Middle frontal gyrus (tissue), 1 donor: ENCODE data around the gene NT5DC4.

Experiments used
- DNase-seq: peaks from one replicate; pipeline ENCODE4 v3.0.0-alpha.2; 2015; ENCODE audit warnings: low spot score; ENCODE audit errors: extremely low spot score

The NT5DC4 gene

GRCh38 chr2:112722816-112723546, 2.2 kb downstream of the NT5DC4 start:
- DNase-seq, result no peak

- no peak for DNase-seq
Observed at GRCh38 chr2:112723547-112723940, 2.7 kb downstream of the NT5DC4 start.

GRCh38 chr2:112723995-112724394, 3.2 kb downstream of the NT5DC4 start:
- no peak for DNase-seq

- DNase-seq, result no peak
Observed at GRCh38 chr2:112724591-112725525, 4.0 kb downstream of the NT5DC4 start.

GRCh38 chr2:112725545-112726457, 5.0 kb downstream of the NT5DC4 start:
- no peak for DNase-seq

- DNase-seq, result peak; percentile 87
Observed at GRCh38 chr2:112726487-112727190, 5.8 kb downstream of the NT5DC4 start.

GRCh38 chr2:112727276-112728028, 6.6 kb downstream of the NT5DC4 start:
- no peak for DNase-seq

GRCh38 chr2:112728029-112728362, 7.2 kb downstream of the NT5DC4 start:
- DNase-seq, result no peak

- no peak for DNase-seq
Observed at GRCh38 chr2:112728378-112729175, 7.8 kb downstream of the NT5DC4 start.

- DNase-seq, result no peak
Observed at GRCh38 chr2:112730216-112730615, 9.4 kb downstream of the NT5DC4 start.

GRCh38 chr2:112730791-112731190, 10.0 kb downstream of the NT5DC4 start:
- DNase-seq, result no peak

- DNase-seq, result no peak
Observed at GRCh38 chr2:112731479-112731878, 10.7 kb downstream of the NT5DC4 start.

- DNase-seq, result no peak
Observed at GRCh38 chr2:112733456-112733855, 12.6 kb downstream of the NT5DC4 start.

- no peak for DNase-seq
Observed at GRCh38 chr2:112733871-112734270, 13.1 kb downstream of the NT5DC4 start.

GRCh38 chr2:112737542-112738232, 16.9 kb downstream of the NT5DC4 start:
- no peak for DNase-seq

- no peak for DNase-seq
Observed at GRCh38 chr2:112740527-112740926, 19.7 kb downstream of the NT5DC4 start.

GRCh38 chr2:112749755-112750559, 29.1 kb downstream of the NT5DC4 start:
- DNase-seq, result peak; percentile 33

GRCh38 chr2:112750560-112750843, 29.7 kb downstream of the NT5DC4 start:
- no peak for DNase-seq
